Effector memory CD4-positive, alpha-beta T cell (primary cell): Measurements from ENCODE around the gene CCDC85C.

Experiments
- DNase-seq, 3 donors: peaks; one replicate each; pipeline ENCODE4 v3.0.0-alpha.2; 2020
- H3K27ac ChIP-seq: 2 replicates; pipeline ENCODE4 v1.7.0; 2013; ENCODE audit warnings: mild to moderate bottlenecking, low read length, moderate library complexity; ENCODE audit not compliant: insufficient read depth, poor library complexity, severe bottlenecking
- H3K27me3 ChIP-seq: replicated peaks from 2 replicates; pipeline ENCODE4 v1.7.0; 2013; ENCODE audit warnings: mild to moderate bottlenecking, low read length; ENCODE audit not compliant: insufficient read depth, control insufficient read depth, poor library complexity, severe bottlenecking
- H3K36me3 ChIP-seq: 2 replicates; pipeline ENCODE4 v1.7.0; 2013; ENCODE audit warnings: mild to moderate bottlenecking, low read length, moderate library complexity; ENCODE audit not compliant: control insufficient read depth, insufficient read depth
- H3K4me1 ChIP-seq: 2 replicates; pipeline ENCODE4 v1.7.0; 2013; ENCODE audit warnings: low read length, mild to moderate bottlenecking; ENCODE audit not compliant: control insufficient read depth, insufficient read depth, poor library complexity, severe bottlenecking
- H3K4me3 ChIP-seq: 2 replicates; pipeline ENCODE4 v1.7.0; 2013; ENCODE audit warnings: low read length, low read depth, mild to moderate bottlenecking; ENCODE audit not compliant: insufficient read depth, poor library complexity, severe bottlenecking
- H3K9me3 ChIP-seq: 2 replicates; pipeline ENCODE4 v1.7.0; 2013; ENCODE audit warnings: mild to moderate bottlenecking, low read length, moderate library complexity; ENCODE audit not compliant: control insufficient read depth

CCDC85C gene

DNA sequence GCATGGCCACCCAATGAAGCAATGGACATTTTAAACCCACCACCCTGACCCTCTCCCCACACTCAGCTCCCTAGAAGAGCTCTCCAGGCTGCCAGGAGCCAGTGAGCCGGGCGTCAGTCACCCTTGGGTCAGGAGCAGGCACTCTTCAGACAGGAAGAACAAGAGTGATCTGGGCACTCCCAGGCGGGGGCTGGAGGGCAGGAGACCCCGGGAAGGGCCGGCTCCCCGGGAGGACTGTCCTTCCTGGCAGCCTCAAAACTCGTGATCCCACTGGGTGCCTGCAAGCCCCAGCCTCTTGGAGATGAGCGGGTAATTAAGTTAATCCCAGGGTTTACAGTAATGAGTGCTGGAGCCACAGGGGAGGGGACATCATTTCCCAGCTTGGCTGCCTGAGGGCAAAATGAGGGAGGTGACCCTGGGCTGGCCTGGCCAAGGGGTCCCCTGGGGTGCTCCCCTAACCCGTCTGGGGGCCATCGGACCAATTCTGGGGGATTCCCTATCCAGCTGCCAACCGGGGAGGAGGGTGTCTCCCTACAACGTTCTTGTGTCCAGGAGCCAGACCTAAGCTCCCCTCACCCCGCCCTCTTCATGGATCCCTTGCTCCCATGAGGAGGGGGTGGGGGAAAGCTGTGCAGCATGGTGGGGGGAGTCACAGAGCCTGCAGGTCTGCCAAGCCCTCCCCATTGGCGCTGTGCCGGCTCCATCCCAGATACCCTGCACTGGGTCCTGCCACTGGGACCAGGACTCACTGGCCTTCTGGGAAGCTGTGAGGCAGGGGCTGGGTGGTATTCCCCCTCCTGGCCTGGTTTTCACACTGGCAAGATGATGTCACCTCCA is 63.6 kb downstream of the CCDC85C start:
- no peak for DNase-seq
- no peaks in the 10 kb centered on the region for H3K9me3 ChIP-seq
- no peaks in the 10 kb centered on the region for H3K27me3 ChIP-seq
- H3K4me3 ChIP-seq: no peak overlapping the region
- H3K4me1 ChIP-seq: no peaks in the 10 kb centered on the region
- no peak overlapping the region for H3K27ac ChIP-seq
- no peaks in the 10 kb centered on the region for H3K36me3 ChIP-seq

GRCh38 chr14:99539491-99539890 is 64.5 kb downstream of the CCDC85C start:
- DNase-seq: no peak
- Histone ChIP-seq H3K4me1 (no peaks in the 10 kb centered on the region), H3K36me3 (no peaks in the 10 kb centered on the region), H3K27me3 (no peaks in the 10 kb centered on the region), H3K27ac (no peak overlapping the region), H3K4me3 (no peak overlapping the region), H3K9me3 (no peaks in the 10 kb centered on the region)

- Histone ChIP-seq H3K4me1 (no peaks in the 10 kb centered on the region), H3K36me3 (no peaks in the 10 kb centered on the region), H3K27ac (no peak overlapping the region), H3K4me3 (no peak overlapping the region), H3K27me3 (no peaks in the 10 kb centered on the region), H3K9me3 (no peaks in the 10 kb centered on the region)
- DNase-seq: no peak
These were observed 65.3 kb downstream of the CCDC85C start for GRCh38 chr14:99538733-99539132.

DNA sequence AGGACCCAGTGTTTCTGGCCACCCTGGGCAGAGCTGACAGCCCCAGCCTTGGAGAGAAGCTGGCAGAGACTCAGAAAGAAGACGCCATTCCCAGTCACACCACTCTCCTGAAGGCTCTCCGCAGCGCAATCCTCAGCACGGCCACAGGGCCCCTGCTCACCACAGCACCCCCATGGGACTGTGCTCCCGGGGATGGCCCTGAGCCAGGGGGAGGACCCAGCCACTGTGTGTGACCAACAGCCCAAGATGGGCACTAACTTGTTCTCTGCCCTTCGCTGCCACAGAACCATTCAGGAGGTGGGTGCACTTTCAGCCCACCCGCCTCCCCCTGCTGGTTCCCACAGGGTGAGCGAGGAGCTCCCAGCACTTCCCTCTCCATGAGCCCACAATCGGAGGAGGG is 65.7 kb downstream of the CCDC85C start:
- DNase-seq: no peak
- Histone ChIP-seq H3K9me3 (no peaks in the 10 kb centered on the region), H3K4me3 (no peak overlapping the region), H3K27me3 (no peaks in the 10 kb centered on the region), H3K4me1 (no peaks in the 10 kb centered on the region), H3K27ac (no peak overlapping the region), H3K36me3 (no peaks in the 10 kb centered on the region)

GRCh38 chr14:99537399-99537798 is 66.6 kb downstream of the CCDC85C start:
- H3K27me3 ChIP-seq: no peaks in the 10 kb centered on the region
- H3K9me3 ChIP-seq: no peaks in the 10 kb centered on the region
- no peak for DNase-seq
- no peaks in the 10 kb centered on the region for H3K4me1 ChIP-seq
- no peak overlapping the region for H3K27ac ChIP-seq
- H3K4me3 ChIP-seq: no peak overlapping the region
- no peaks in the 10 kb centered on the region for H3K36me3 ChIP-seq

GRCh38 chr14:99535908-99536778 is 67.9 kb downstream of the CCDC85C start:
- Histone ChIP-seq H3K4me3 (no peak overlapping the region), H3K9me3 (no peaks in the 10 kb centered on the region), H3K4me1 (no peaks in the 10 kb centered on the region), H3K27me3 (no peaks in the 10 kb centered on the region), H3K27ac (no peak overlapping the region), H3K36me3 (no peaks in the 10 kb centered on the region)
- no peak for DNase-seq

GRCh38 chr14:99535448-99535847 is 68.6 kb downstream of the CCDC85C start:
- Histone ChIP-seq H3K36me3 (no peaks in the 10 kb centered on the region), H3K27ac (no peak overlapping the region), H3K9me3 (no peaks in the 10 kb centered on the region), H3K4me1 (no peaks in the 10 kb centered on the region), H3K27me3 (no peaks in the 10 kb centered on the region), H3K4me3 (no peak overlapping the region)
- DNase-seq: no peak

GRCh38 chr14:99534863-99535262 is 69.1 kb downstream of the CCDC85C start:
- Histone ChIP-seq H3K4me1 (no peaks in the 10 kb centered on the region), H3K36me3 (no peaks in the 10 kb centered on the region), H3K9me3 (no peaks in the 10 kb centered on the region), H3K27ac (no peak overlapping the region), H3K4me3 (no peak overlapping the region), H3K27me3 (no peaks in the 10 kb centered on the region)
- no peak for DNase-seq

DNA sequence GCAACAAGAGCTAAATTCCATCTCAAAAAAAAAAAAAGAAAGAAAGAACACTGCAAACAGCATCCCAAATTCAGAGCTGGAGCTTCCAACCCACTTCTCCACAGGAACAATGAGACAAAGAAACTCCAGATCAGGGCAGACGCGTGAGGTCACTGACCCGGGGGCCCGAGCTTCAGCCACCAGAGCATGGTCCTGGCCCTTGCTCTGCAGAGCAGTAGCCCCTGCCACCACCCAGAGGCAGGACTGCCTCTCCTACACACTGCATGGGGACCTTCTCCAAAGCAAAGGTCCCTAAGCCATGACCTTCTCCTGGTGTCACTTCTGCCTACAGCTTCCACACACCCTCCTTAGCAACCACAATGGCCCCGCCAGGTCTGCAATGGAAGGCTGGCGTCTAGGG is 69.7 kb downstream of the CCDC85C start:
- H3K4me3 ChIP-seq: no peak overlapping the region
- no peaks in the 10 kb centered on the region for H3K9me3 ChIP-seq
- H3K36me3 ChIP-seq: no peaks in the 10 kb centered on the region
- H3K27me3 ChIP-seq: no peaks in the 10 kb centered on the region
- DNase-seq: no peak
- H3K27ac ChIP-seq: no peak overlapping the region
- H3K4me1 ChIP-seq: no peaks in the 10 kb centered on the region

GRCh38 chr14:99532310-99532709 is 71.7 kb downstream of the CCDC85C start:
- H3K27me3 ChIP-seq: no peaks in the 10 kb centered on the region
- no peak for DNase-seq

More at GRCh38 chr14:99532310-99532709, 71.7 kb downstream of the CCDC85C start:
- Histone ChIP-seq H3K9me3 (no peaks in the 10 kb centered on the region), H3K36me3 (no peaks in the 10 kb centered on the region), H3K4me1 (no peaks in the 10 kb centered on the region), H3K4me3 (no peak overlapping the region), H3K27ac (no peak overlapping the region)
